GM10248 (cell line): ENCODE data around the gene VSTM5.
"Not testable (repeated sequence)": the region's sequence is repeated elsewhere in the genome, so short reads cannot be mapped to it uniquely, and the experiment has no call there.

Source experiments
- CTCF ChIA-PET: fragments of 300-600 bp; sonication (Branson Sonifier 250); formaldehyde crosslinking; extraction: SDS; loops from one replicate; lab custom pipeline; 2021; ENCODE audit warnings: antibody characterized with exemption; lab: Yijun Ruan, JAX
- POLR2A ChIA-PET: fragments of 350-650 bp; sonication (Branson Sonifier 250); formaldehyde crosslinking; extraction: SDS; loops from one replicate; lab custom pipeline; 2020; ENCODE audit warnings: antibody characterized with exemption; lab: Yijun Ruan, JAX
- DNase-seq: peaks from one replicate; pipeline ENCODE4 v3.0.0; 2012; ENCODE audit errors: extremely low spot score
- TF ChIP-seq, protein P1 (sequence below): IDR thresholded peaks from 2 replicates; pipeline ENCODE4 v1.5.1; 2012; ENCODE audit warnings: mild to moderate bottlenecking, low read depth; ENCODE audit errors: extremely low read depth, missing control alignments, control extremely low read depth

VSTM5 gene

DNA sequence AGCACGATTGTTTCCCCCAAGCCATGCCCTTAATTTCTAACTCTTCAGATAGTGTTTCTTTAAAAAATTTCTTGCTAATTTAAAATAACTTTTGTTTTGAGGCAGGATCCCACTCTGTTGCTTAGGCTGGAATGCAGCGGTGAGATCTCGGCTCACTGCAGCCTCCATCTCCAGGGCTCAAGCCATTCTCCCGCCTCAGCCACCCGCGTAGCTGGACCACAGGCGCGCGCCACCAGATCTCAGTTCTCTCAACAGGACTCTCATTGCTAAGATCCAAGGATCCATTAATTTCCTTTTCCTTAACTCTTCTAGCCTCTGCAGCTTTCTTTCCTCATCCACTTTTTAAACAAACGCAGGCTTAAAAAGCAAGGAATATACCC is 66.7 kb downstream of the VSTM5 start:
- ChIA-PET POLR2A (interaction anchor here (0.6 to 2.2 kb wide), 5 partner anchors 13 to 94 kb away, joined by 3 to 35 read pairs (median 4); partner anchors contain the start of genes C11orf54 and TAF1D), CTCF (interaction anchor here (0.8 to 2.4 kb wide), 21 partner anchors 9 to 721 kb away, joined by 3 to 10 read pairs (median 5); partner anchors contain the start of genes C11orf54 and TAF1D)
- no peak for DNase-seq
- TF ChIP-seq, protein P1, sequence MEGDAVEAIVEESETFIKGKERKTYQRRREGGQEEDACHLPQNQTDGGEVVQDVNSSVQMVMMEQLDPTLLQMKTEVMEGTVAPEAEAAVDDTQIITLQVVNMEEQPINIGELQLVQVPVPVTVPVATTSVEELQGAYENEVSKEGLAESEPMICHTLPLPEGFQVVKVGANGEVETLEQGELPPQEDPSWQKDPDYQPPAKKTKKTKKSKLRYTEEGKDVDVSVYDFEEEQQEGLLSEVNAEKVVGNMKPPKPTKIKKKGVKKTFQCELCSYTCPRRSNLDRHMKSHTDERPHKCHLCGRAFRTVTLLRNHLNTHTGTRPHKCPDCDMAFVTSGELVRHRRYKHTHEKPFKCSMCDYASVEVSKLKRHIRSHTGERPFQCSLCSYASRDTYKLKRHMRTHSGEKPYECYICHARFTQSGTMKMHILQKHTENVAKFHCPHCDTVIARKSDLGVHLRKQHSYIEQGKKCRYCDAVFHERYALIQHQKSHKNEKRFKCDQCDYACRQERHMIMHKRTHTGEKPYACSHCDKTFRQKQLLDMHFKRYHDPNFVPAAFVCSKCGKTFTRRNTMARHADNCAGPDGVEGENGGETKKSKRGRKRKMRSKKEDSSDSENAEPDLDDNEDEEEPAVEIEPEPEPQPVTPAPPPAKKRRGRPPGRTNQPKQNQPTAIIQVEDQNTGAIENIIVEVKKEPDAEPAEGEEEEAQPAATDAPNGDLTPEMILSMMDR: no peak

DNA sequence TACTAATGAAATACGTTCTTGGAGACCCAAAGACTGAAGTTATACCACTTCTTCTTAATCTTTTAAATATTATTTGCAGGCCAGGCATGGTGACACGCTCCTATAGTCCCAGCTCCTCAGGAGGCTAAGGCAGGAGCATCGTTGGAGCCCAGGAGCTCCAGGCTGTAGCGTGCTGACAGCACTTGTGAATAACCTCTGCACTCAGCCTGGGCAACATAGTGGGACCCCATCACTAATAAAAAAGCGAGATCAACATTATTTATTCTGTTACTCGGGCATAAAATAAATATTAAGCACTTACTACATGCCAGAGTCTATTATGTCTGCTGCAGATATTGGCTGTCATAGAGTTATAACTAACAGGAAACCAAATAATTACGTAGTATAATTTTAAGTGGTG is 67.1 kb downstream of the VSTM5 start:
- ChIA-PET CTCF (interaction anchor here (0.9 to 2.5 kb wide), 16 partner anchors 8 to 722 kb away, joined by 3 to 11 read pairs (median 4); partner anchors contain the start of genes C11orf54 and TAF1D), POLR2A (interaction anchor here (0.7 to 2.2 kb wide), 4 partner anchors 13 to 93 kb away, joined by 3 to 35 read pairs (median 4); partner anchors contain the start of genes C11orf54 and TAF1D)
- no peak for DNase-seq
- TF ChIP-seq, protein P1: no peak

DNA sequence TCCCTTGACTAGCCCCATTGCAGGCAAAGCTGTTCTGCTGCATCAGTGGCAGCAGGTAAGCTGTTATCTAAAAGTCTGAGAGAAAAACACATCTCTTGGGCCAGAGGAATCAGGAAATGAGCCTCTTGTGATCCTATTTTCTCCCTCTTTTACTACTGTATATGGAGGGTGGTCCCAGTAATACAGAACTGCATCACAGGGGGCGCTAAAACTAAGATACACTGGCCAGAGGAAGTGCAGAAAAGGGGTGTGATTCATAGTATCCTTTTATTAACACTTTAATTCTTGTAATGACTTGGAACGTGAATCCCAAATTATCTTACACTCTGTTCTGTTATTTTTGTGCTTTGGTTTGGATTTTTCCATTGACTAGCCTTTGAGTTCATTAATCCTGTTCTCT is 75.1 kb downstream of the VSTM5 start:
- DNase-seq: no peak
- CTCF ChIA-PET: interaction anchor here (1.2 to 1.5 kb wide), 2 partner anchors 9 to 11 kb away, joined by 3 to 5 read pairs; partner anchors contain the start of gene MED17
- POLR2A ChIA-PET: no interaction called here
- TF ChIP-seq, protein P1: no peak

DNA sequence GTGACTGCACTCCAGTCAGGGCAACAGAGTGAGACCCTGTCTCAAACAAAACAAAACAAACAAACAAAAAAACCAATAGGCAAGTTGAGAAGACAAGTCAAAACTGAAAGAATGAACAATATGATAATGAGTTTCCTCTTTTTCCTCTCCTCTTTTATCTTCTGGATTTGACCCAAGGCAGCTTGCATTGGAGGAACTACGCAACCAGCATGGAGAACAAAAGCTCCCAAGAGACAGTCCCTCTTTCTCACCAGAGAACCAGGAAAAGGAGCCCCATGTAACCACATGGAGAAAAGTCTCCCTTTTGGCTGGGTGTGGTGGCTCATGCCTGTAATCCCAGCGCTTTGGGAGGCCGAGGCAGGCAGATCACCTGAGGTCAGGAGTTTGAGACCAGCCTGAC is 75.9 kb downstream of the VSTM5 start:
- POLR2A ChIA-PET, DNase-seq: not testable (repeated sequence)
- CTCF ChIA-PET: interaction anchor here (1.0 to 1.5 kb wide), 3 partner anchors 9 to 23 kb away, joined by 3 to 5 read pairs (median 4); partner anchors contain the start of gene MED17

DNA sequence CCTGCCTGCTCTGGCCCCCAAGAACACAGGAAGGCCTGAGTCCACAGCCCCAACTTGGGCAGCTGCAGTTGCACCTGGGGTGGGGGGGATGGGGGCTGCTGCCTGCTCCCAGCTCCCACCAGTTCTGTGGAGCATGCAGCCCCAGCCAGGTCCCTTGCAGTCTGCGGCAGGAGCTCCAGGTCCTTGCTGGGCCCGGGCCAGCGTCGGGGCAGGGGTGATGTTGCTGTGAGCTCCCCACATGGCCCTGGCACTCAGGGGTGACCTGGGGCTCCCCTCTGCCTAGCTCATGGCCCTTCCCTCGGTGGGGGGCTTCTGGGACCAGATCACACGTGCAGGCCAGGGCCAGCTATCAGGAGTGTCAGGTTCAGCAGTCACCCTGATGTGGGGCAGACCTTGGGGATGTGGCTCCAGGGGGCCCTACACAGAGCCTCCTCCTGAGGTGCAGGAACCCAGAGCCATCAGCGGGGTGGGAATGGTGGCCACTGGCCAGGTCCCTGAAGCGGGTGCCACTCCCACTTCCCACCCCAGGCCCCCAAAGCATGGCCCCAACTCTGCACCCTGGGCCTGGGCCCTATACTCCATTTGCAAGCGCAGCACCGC is 76.7 kb downstream of the VSTM5 start:
- no peak for DNase-seq
- POLR2A ChIA-PET: no interaction called here
- TF ChIP-seq, protein P1: no peak
- CTCF ChIA-PET: interaction anchor here (1.0 kb wide), 1 partner anchor 23 kb away, joined by 4 read pairs; no protein-coding TSS in a partner anchor

DNA sequence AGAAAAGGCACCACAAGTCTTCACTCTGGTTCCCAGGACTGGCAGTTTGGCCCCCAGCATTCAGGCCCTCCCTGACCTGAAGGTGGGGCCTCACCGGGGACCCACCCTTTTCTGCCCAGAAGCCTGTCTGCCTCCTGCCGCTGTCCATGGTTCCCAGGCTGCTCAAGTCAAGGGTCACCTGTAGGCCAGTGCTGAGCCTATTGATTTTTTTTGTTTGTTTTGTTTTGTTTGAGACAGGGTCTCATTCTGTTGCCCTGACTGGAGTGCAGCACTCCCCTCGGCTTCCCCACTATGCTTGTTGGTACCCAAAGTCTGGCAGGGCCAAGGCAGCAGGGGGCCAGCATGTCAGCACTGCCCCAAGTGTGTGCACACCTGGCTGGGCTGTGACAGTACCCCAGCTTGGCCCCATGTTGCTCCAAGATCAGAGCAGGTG is 77.4 kb downstream of the VSTM5 start:
- DNase-seq: no peak
- TF ChIP-seq, protein P1: no peak
- POLR2A ChIA-PET: no interaction called here
- CTCF ChIA-PET: interaction anchor here (1.1 to 1.8 kb wide), 2 partner anchors 11 to 13 kb away, joined by 3 to 5 read pairs; partner anchors contain the start of gene MED17

DNA sequence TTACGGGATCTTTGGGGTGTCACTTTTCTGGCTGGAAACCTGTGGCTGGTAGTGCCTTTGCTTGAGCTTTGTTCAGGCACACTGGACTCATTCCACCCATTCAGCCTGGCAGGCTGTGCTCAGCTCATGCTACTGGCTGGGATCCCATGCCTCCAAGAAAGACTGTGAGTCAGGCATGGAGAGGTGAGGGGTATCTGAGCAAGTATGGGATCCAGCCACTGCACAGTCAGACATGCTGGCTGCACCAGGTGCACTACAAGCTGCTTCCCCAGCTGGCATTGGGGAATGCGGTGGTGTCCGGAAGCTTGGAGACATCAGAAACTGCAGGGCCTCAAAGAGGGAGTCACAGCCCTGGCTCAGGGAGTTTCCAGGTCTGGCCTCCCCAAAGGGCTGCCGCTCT is 78.3 kb downstream of the VSTM5 start:
- TF ChIP-seq, protein P1: no peak
- no peak for DNase-seq
- ChIA-PET CTCF (interaction anchor here (1.1 to 1.8 kb wide), 2 partner anchors 12 to 13 kb away, joined by 3 to 5 read pairs; partner anchors contain the start of gene MED17), POLR2A (no interaction called here)
